HG03432 (cell line): Measurements from ENCODE around the gene CTSH.
A peak's percentile ranks its signal among the peaks of the same experiment; 100 is the strongest.
"Not testable (repeated sequence)": the region's sequence is repeated elsewhere in the genome, so short reads cannot be mapped to it uniquely, and the experiment has no call there.

ENCODE experiments used
- ATAC-seq: cut with Tn5 transposase; IDR thresholded peaks from one replicate; pipeline ENCODE4 v1.9.1; 2021; ENCODE audit warnings: mild to moderate bottlenecking, moderate library complexity; ENCODE audit not compliant: unreplicated experiment

Gene CTSH

GRCh38 chr15:78898540-78898939 lies 46.3 kb downstream of the CTSH start:
- no peak for ATAC-seq

GRCh38 chr15:78895471-78895870 lies 49.4 kb downstream of the CTSH start:
- no peak for ATAC-seq

GRCh38 chr15:78893538-78893937 lies 51.3 kb downstream of the CTSH start:
- ATAC-seq, result no peak

- ATAC-seq, result no peak
Observed at GRCh38 chr15:78889000-78889399, 55.8 kb downstream of the CTSH start.

- ATAC-seq, result no peak
Observed at GRCh38 chr15:78881681-78882080, 63.2 kb downstream of the CTSH start.

- ATAC-seq, result no peak
Observed at GRCh38 chr15:78880813-78881212, 64.0 kb downstream of the CTSH start.

GRCh38 chr15:78880242-78880533 lies 64.7 kb downstream of the CTSH start:
- ATAC-seq, result no peak

GRCh38 chr15:78879517-78880241 lies 65.2 kb downstream of the CTSH start:
- no peak for ATAC-seq

GRCh38 chr15:78878356-78878755 lies 66.5 kb downstream of the CTSH start:
- ATAC-seq, result no peak

- not testable (repeated sequence) for ATAC-seq
Observed at GRCh38 chr15:78876954-78877353, 67.9 kb downstream of the CTSH start.

GRCh38 chr15:78875107-78875914 lies 69.5 kb downstream of the CTSH start:
- ATAC-seq, result no peak

- ATAC-seq, result no peak
Observed at GRCh38 chr15:78873793-78874765, 70.8 kb downstream of the CTSH start.

GRCh38 chr15:78872972-78873792 lies 71.7 kb downstream of the CTSH start:
- ATAC-seq, result peak; percentile 72

GRCh38 chr15:78872155-78872971 lies 72.5 kb downstream of the CTSH start, which contains the start of gene MORF4L1:
MORF4L1 (plus strand) TSS chr15:78872890; CDS start chr15:78873018, 128 bp downstream.
- ATAC-seq, result peak; percentile 86

- ATAC-seq, result not testable (repeated sequence)
Observed at GRCh38 chr15:78871483-78872127, 73.2 kb downstream of the CTSH start.
